Measurements from ENCODE around the gene STAT6.

The STAT6 gene

GRCh38 chr12:57051011-57051410, 60.2 kb downstream of the STAT6 start:
- Histone ChIP-seq H3K9me3 (ENCODE audit: low read length) (no peaks in the 10 kb centered on the region), H3K9me2 (ENCODE audit: low read depth, low read length) (no peaks in the 10 kb centered on the region), H3K4me2 (ENCODE audit: low read length) (no peak overlapping the region), H3K4me3 (ENCODE audit: low read depth, low read length, poor library complexity, severe bottlenecking) (no peak overlapping the region), H3K27me3 (ENCODE audit: insufficient read depth, low read length) (no peaks in the 10 kb centered on the region), H3K4me1 (ENCODE audit: insufficient read depth, low read length, severe bottlenecking) (no peaks in the 10 kb centered on the region), H3K27ac (ENCODE audit: low read depth, low read length, poor library complexity, severe bottlenecking) (no peak overlapping the region), H4K20me1 (ENCODE audit: insufficient read depth, low read length) (no peaks in the 10 kb centered on the region), H3K9ac (ENCODE audit: low read length) (no peak overlapping the region), H3K79me2 (ENCODE audit: insufficient read depth, low read length) (no peaks in the 10 kb centered on the region), H3F3A (ENCODE audit: insufficient read depth, low read length) (no peaks in the 10 kb centered on the region), H3K36me3 (ENCODE audit: insufficient read depth, low read length) (peaks cover 9% of the 10 kb centered on the region), H2AFZ (ENCODE audit: low read length) (no peak overlapping the region)
- TF ChIP-seq EZH2 (IDR thresholded peaks at IDR 0.05; ENCODE audit: borderline replicate concordance, low read length): no peak
- no peak for TF ChIP-seq CTCF (IDR thresholded peaks at IDR 0.05; ENCODE audit: low read length)

- Histone ChIP-seq H3K9me2 (ENCODE audit: low read depth, low read length) (no peaks in the 10 kb centered on the region), H3K79me2 (ENCODE audit: insufficient read depth, low read length) (no peaks in the 10 kb centered on the region), H3K4me3 (ENCODE audit: low read depth, low read length, poor library complexity, severe bottlenecking) (no peak within 1 kb of the TSS), H3K4me1 (ENCODE audit: insufficient read depth, low read length, severe bottlenecking) (no peaks in the 10 kb centered on the region), H4K20me1 (ENCODE audit: insufficient read depth, low read length) (no peaks in the 10 kb centered on the region), H3K27ac (ENCODE audit: low read depth, low read length, poor library complexity, severe bottlenecking) (no peak within 1 kb of the TSS), H3F3A (ENCODE audit: insufficient read depth, low read length) (no peaks in the 10 kb centered on the region), H3K27me3 (ENCODE audit: insufficient read depth, low read length) (no peaks in the 10 kb centered on the region), H3K9me3 (ENCODE audit: low read length) (no peaks in the 10 kb centered on the region), H3K36me3 (ENCODE audit: insufficient read depth, low read length) (no peaks in the 10 kb centered on the region; the same call in 1 of the 2 replicates), H2AFZ (ENCODE audit: low read length) (no peak within 1 kb of the TSS), H3K4me2 (ENCODE audit: low read length) (no peak within 1 kb of the TSS), H3K9ac (ENCODE audit: low read length) (no peak within 1 kb of the TSS)
- no peak for TF ChIP-seq CTCF (IDR thresholded peaks at IDR 0.05; ENCODE audit: low read length)
- no peak for TF ChIP-seq EZH2 (IDR thresholded peaks at IDR 0.05; ENCODE audit: borderline replicate concordance, low read length)
Observed at GRCh38 chr12:57049890-57050289, 61.3 kb downstream of the STAT6 start, which contains the start of gene MYO1A. TSS of gene MYO1A (minus strand) at chr12:57050129. CDS start at chr12:57048323, 1,806 bp downstream.

- no peaks in the 10 kb centered on the region for H3K9me2 ChIP-seq (ENCODE audit: low read depth, low read length)
- H3K4me3 ChIP-seq (ENCODE audit: low read depth, low read length, poor library complexity, severe bottlenecking): no peak overlapping the region
Observed at GRCh38 chr12:57049119-57049446, 62.1 kb downstream of the STAT6 start.

More at GRCh38 chr12:57049119-57049446, 62.1 kb downstream of the STAT6 start:
- H3K9me3 ChIP-seq (ENCODE audit: low read length): no peaks in the 10 kb centered on the region
- H3F3A ChIP-seq (ENCODE audit: insufficient read depth, low read length): no peaks in the 10 kb centered on the region
- no peaks in the 10 kb centered on the region for H3K27me3 ChIP-seq (ENCODE audit: insufficient read depth, low read length)
- no peaks in the 10 kb centered on the region for H3K4me1 ChIP-seq (ENCODE audit: insufficient read depth, low read length, severe bottlenecking)
- TF ChIP-seq CTCF (IDR thresholded peaks at IDR 0.05; ENCODE audit: low read length) (no peak), EZH2 (IDR thresholded peaks at IDR 0.05; ENCODE audit: borderline replicate concordance, low read length) (no peak)
- no peak overlapping the region for H3K4me2 ChIP-seq (ENCODE audit: low read length)
- H3K36me3 ChIP-seq (ENCODE audit: insufficient read depth, low read length): no peaks in the 10 kb centered on the region; the same call in 1 of the 2 replicates
- no peak overlapping the region for H2AFZ ChIP-seq (ENCODE audit: low read length)
- no peak overlapping the region for H3K9ac ChIP-seq (ENCODE audit: low read length)
- H3K79me2 ChIP-seq (ENCODE audit: insufficient read depth, low read length): no peaks in the 10 kb centered on the region
- no peaks in the 10 kb centered on the region for H4K20me1 ChIP-seq (ENCODE audit: insufficient read depth, low read length)
- no peak overlapping the region for H3K27ac ChIP-seq (ENCODE audit: low read depth, low read length, poor library complexity, severe bottlenecking)
